Limb (tissue), 2 donors: ENCODE data around the gene BCAT1.
A peak's percentile ranks its signal among the peaks of the same experiment; 100 is the strongest.
"Not testable (repeated sequence)": the region's sequence is repeated elsewhere in the genome, so short reads cannot be mapped to it uniquely, and the experiment has no call there.

Experiments
- DNase-seq, 2 donors: peaks; one replicate each; pipeline ENCODE4 v3.0.0-alpha.2; 2016; ENCODE audit errors: extremely low spot score in 2 of 2

Gene BCAT1

GRCh38 chr12:24856541-24856940 lies 92.4 kb downstream of the BCAT1 start:
- no peak for DNase-seq

DNA sequence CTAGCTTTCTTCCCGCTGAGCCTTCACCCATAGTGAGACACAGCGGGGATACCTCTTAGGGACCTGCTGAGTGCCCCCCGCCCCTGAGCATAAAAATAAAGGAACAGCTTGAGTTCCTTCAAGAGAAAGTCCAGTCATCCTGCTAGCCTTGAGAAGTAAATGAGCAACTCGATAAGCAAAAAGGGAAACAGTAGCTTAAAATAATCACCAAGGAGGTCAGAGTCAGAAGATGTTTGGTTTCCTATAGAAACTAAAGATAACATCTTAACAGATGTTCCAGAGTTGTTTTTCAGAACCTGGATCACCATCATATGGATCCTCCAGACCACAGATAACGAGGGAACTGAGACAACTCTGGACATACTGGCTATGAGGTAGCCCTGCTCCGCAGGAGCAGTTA lies 94.0 kb downstream of the BCAT1 start:
- DNase-seq, result no peak

GRCh38 chr12:24854017-24854416 lies 94.9 kb downstream of the BCAT1 start:
- DNase-seq, result no peak

DNA sequence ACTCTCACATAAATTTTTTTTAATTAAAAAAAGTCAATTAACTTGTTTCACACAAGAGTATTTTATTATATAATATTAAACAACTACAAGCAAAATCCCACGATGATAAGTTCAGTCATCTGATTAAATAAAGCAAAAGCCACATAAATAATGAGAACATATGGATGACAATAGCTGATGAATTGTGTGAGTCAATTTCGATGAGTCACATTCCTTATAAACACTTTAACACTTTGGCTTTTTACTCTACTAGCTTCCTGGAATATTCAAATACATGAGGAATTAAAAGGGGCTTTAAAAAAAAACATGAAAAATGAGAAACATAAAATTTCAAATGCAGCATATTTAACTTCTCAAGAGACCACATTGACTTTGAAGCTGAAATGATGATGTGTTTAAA lies 95.3 kb downstream of the BCAT1 start:
- no peak for DNase-seq

DNA sequence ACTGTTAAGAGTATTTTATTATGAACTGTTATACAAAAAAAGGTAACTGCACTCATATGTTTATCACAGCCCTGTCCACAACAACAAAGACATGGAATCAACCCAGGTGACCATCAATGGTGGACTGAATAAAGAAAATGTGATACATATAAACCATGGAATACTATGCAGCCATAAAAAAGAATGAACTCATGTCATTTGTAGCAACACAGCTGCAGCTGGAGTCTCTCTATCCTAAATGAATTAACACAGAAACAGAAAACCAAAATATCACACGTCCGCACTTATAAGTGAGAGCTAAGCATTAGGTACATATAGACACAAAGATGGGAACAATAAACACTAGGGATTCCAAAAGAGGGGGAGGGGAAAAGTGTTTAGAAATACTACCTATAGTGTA lies 95.8 kb downstream of the BCAT1 start:
- DNase-seq, result no peak

- peak in 1 of 2 donors; percentile 11 for DNase-seq
These were observed 96.5 kb downstream of the BCAT1 start for GRCh38 chr12:24852420-24852819.

- DNase-seq, result not testable (repeated sequence)
These were observed 97.0 kb downstream of the BCAT1 start for GRCh38 chr12:24851883-24852282.

GRCh38 chr12:24851341-24851740 lies 97.6 kb downstream of the BCAT1 start:
- DNase-seq, result no peak

DNA sequence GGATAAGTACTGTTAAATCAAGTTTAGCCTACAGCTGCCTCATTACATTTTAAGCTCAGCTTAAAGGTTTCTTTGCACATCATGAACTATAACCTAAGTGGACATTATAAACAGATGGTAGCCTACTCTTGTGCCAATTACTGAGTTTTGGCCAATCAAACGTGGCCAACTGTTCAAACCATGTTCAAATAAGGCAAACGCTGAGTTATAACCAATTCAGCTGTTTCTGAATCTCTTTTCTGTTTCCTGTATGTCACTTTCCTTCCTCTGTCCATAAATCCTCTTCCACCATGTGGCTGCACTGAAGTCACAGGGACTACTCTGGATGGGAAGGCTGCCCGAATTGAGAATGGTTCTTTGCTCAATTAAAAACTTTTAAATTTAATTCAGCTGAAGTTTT lies 98.4 kb downstream of the BCAT1 start:
- no peak for DNase-seq

GRCh38 chr12:24848941-24849477 lies 99.9 kb downstream of the BCAT1 start:
- DNase-seq, result no peak

DNA sequence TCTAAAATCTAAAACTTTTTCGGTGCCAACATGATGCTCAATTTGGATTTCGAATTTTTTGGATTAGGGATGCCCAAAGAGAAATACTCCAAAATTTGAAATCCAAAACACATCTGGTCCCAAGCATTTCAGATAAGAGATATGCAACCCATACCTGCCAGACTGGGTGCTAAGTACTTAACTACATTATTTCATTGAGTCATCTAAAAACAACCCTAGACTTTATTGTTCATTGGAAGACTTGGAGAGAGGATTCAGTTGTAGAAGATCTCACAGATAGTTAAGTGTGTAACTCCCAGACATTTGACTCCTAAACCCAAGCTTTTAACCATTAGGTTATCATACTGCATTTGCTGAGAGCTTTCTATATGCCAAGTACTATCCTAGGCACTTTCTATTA lies 102.2 kb downstream of the BCAT1 start:
- no peak for DNase-seq

GRCh38 chr12:24845615-24846014 lies 103.3 kb downstream of the BCAT1 start:
- DNase-seq, result no peak

DNA sequence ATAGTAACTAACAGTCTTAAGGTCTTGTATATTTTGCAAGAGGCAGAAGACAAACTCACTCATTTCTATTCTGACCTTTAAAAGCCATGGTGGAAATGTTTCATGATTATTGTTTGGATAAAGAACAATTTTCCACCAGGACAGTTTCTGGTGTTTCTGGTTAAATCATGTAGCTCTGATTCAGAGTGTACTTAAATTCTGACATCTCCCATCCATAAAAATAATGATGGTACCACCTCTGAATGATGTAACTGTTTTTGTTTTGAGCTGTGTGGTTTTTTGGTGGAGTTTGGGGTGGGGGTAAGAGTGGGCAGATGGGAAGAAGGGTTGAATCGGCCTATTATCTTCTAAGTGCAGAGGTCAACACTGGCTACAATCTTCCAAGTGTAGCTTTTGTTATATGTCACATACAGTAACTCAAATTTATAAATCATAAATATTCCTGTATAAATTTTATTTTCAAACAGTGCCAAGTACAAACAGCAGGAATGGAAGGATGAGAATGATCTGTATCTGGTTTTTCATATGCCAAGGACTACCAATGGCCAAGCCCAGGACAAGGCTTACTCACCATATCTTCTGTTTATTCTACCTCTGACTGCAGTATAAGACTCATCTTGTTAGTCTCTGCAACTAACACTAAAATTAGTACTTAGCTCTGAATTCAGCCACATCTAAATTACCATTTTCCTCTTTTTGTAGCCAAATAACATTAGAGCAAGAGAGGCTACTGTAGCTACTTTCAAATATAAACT lies 108.7 kb downstream of the BCAT1 start:
- no peak for DNase-seq

- no peak for DNase-seq
These were observed 109.6 kb downstream of the BCAT1 start for GRCh38 chr12:24839268-24839791.

DNA sequence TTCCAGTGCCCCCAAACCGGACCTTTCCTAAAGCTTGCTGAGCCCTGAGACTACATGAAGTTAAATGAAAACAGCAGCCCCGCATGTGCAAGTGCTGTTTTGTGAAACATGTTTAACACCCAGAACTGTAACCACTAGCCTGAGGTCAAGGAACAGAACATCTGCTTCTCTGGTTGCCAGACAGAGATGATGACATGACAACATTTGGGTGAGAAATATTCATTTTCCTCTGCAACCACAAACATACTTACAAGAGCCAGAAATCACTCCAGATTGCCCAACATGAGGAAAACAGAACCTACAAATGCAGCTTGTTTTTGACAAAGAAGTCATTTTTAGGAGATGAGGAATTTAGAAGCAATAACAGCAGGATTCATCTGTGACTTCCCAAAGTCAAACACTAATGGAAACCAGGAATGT lies 110.4 kb downstream of the BCAT1 start:
- DNase-seq, result peak in 1 of 2 donors; percentile 6

GRCh38 chr12:24835377-24835776 lies 113.5 kb downstream of the BCAT1 start:
- DNase-seq, result no peak

GRCh38 chr12:24833513-24833912 lies 115.4 kb downstream of the BCAT1 start:
- no peak for DNase-seq

GRCh38 chr12:24823808-24824515 lies 124.9 kb downstream of the BCAT1 start:
- no peak for DNase-seq

- DNase-seq, result no peak
These were observed 126.6 kb downstream of the BCAT1 start for GRCh38 chr12:24822121-24822899.

DNA sequence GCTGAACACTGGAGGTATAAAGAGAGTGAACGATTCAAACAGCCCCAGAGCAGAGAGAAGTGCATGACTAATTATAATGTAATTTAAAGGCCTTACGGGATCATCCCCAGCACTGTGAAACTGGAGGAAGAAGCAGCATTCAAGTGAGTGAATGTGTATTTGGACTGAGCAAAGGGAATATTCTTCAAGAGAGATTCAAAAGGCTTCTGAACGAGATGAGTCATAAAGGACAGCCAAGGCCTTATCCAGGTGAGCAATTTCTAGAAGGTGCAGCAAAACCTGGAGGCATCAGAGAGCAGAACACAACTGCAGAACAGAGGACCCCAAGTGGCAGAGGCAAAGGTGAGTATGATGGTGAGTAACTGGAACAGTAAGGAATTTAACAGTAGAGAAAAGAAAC lies 127.2 kb downstream of the BCAT1 start:
- no peak for DNase-seq

DNA sequence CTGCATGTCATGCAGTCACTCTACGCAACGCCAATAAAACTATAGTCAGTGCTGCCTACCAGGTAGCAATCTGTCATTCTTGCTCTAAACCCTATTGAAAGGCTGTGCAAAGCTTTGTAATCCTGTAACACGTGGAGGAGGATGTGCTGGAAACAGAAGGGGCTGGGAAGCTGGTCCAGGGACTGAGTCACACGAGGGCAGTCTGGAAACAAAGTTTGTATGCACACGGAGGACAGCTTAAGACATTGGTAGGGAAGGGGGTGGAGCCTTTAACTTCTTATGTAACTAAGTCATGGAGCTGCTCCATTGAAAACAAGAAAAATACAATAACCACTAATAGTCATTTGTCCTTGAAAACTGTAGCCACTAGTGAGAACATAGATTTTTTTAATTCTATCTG lies 128.0 kb downstream of the BCAT1 start:
- no peak for DNase-seq

DNA sequence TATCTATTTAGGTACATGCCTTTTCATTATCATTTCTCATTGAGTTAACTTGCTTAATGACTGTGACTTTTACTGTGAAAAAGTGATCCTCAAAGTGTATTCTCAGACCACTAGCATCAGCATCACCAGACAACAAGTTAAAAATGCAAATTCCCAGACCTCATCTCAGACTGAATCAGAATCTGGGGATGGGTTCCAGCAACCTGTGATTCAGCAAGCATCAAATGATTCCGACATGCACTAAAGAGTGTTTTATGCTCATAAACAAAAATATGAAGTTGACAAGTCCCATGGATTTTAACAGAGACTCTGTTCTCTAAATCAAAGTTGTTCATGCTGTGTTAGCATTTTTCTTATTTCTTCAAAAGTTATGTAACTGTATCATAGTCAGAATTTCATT lies 130.6 kb downstream of the BCAT1 start:
- no peak for DNase-seq
